NB4 (cell line): ENCODE measurements around the gene MLLT3.

ENCODE experiments used
- CTCF ChIP-seq: IDR thresholded peaks from one replicate; pipeline ENCODE4 v1.5.1; 2012; ENCODE audit warnings: low read depth, low read length
- MAX ChIP-seq: IDR thresholded peaks from 2 replicates; pipeline ENCODE4 v1.6.1; 2011; ENCODE audit warnings: low read depth, low read length
- POLR2A ChIP-seq: IDR thresholded peaks from 2 replicates; pipeline ENCODE4 v1.6.1; 2011; ENCODE audit warnings: mild to moderate bottlenecking; ENCODE audit not compliant: insufficient read length; ENCODE audit errors: extremely low read depth

GRCh38 chr9:20403346-20403745 lies 219.0 kb downstream of the MLLT3 start:
- TF ChIP-seq CTCF (no peak), MAX (no peak), POLR2A (no peak)
